ENCODE results near the gene DMXL2. TPM values are rescaled to one million over a fixed set of nuclear protein-coding genes. Genes with fewer than 3 reads are reported as not detected.

The DMXL2 gene
- total and polyA plus RNA-seq, 2 experiments from 2014 or later = 6.1 to 61.1 TPM

DNA sequence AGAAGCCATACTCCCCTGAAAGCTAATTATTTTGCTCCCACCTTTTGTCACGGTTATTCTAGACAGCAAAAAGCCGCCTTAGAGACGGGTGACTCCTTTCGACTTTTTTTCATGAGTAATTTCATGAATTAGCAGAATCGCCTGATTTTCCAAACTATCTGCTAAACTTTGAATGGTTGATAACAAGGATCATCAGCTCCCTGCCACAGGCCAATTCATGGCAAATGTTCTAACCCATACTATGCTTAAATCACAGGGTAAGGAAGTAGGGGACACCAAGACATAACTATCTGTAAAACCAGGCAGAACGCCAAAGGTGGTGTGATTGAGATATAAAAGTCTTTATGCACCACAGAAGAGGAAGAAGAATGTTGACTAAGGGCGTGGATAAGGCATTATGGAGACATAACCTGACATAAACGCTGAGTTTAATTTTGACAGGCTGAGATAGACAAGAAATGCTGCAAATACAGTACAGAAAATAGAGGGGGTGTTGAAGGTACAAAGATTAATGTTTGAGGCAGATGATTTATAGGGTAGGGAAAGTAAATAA lies 891 bp upstream of the DMXL2 start:
- H3K27ac Mint-ChIP-seq = no peak overlapping the region
- no peak for DNase-seq (ENCODE audit: low spot score)
- Histone ChIP-seq H2AFZ (peak overlapping the region; percentile 96), H3K27me3 (ENCODE audit: insufficient read depth) (peaks cover 28% of the 10 kb centered on the region), H3K36me3 (ENCODE audit: insufficient read depth) (no peaks in the 10 kb centered on the region), H3K4me2 (peak overlapping the region; percentile 96), H3K79me2 (replicated peaks; ENCODE audit: insufficient read depth) (no peaks in the 10 kb centered on the region; the same call in 1 of the 2 replicates), H3K4me3 (peak overlapping the region; percentile 93), H3K27ac (ENCODE audit: low read depth) (no peak overlapping the region), H3K9me2 (ENCODE audit: insufficient read depth) (0 out of 2 replicates have a peak, but pooled peaks cover 3% of the 10 kb centered on the region), H3K4me1 (ENCODE audit: insufficient read depth) (peaks cover 18% of the 10 kb centered on the region), H4K20me1 (replicated peaks; ENCODE audit: insufficient read depth) (no peaks in the 10 kb centered on the region), H3F3A (replicated peaks; ENCODE audit: low read depth) (peaks cover 6% of the 10 kb centered on the region)
- no peak for TF ChIP-seq ZNF114 (CRISPR knock-in tag; IDR thresholded peaks at IDR 0.05)
- TF ChIP-seq POLR2AphosphoS5 (IDR thresholded peaks at IDR 0.05; ENCODE audit: low read depth) = no peak
- no peak for TF ChIP-seq ZNF331 (CRISPR knock-in tag; IDR thresholded peaks at IDR 0.05; ENCODE audit: low read depth)
- TF ChIP-seq CREB1 (CRISPR knock-in tag; IDR thresholded peaks at IDR 0.05; ENCODE audit: low read depth) = no peak
- no peak for TF ChIP-seq JUNB (IDR thresholded peaks at IDR 0.05; ENCODE audit: unreplicated experiment)
- no peak for TF ChIP-seq EZH2phosphoT487 (IDR thresholded peaks at IDR 0.05; ENCODE audit: unreplicated experiment)
- TF ChIP-seq, protein P1, sequence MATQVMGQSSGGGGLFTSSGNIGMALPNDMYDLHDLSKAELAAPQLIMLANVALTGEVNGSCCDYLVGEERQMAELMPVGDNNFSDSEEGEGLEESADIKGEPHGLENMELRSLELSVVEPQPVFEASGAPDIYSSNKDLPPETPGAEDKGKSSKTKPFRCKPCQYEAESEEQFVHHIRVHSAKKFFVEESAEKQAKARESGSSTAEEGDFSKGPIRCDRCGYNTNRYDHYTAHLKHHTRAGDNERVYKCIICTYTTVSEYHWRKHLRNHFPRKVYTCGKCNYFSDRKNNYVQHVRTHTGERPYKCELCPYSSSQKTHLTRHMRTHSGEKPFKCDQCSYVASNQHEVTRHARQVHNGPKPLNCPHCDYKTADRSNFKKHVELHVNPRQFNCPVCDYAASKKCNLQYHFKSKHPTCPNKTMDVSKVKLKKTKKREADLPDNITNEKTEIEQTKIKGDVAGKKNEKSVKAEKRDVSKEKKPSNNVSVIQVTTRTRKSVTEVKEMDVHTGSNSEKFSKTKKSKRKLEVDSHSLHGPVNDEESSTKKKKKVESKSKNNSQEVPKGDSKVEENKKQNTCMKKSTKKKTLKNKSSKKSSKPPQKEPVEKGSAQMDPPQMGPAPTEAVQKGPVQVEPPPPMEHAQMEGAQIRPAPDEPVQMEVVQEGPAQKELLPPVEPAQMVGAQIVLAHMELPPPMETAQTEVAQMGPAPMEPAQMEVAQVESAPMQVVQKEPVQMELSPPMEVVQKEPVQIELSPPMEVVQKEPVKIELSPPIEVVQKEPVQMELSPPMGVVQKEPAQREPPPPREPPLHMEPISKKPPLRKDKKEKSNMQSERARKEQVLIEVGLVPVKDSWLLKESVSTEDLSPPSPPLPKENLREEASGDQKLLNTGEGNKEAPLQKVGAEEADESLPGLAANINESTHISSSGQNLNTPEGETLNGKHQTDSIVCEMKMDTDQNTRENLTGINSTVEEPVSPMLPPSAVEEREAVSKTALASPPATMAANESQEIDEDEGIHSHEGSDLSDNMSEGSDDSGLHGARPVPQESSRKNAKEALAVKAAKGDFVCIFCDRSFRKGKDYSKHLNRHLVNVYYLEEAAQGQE (IDR thresholded peaks at IDR 0.05; ENCODE audit: unreplicated experiment) = no peak
- TF ChIP-seq, protein P2, sequence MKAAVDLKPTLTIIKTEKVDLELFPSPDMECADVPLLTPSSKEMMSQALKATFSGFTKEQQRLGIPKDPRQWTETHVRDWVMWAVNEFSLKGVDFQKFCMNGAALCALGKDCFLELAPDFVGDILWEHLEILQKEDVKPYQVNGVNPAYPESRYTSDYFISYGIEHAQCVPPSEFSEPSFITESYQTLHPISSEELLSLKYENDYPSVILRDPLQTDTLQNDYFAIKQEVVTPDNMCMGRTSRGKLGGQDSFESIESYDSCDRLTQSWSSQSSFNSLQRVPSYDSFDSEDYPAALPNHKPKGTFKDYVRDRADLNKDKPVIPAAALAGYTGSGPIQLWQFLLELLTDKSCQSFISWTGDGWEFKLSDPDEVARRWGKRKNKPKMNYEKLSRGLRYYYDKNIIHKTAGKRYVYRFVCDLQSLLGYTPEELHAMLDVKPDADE (IDR thresholded peaks at IDR 0.05) = no peak
- no peak for ATAC-seq
- H3K27me3 Mint-ChIP-seq (ENCODE audit: insufficient read depth, low read depth, poor library complexity) = peaks cover 4% of the 10 kb centered on the region
- H3K4me3 Mint-ChIP-seq = peak overlapping the region; percentile 95
- H3K9me3 Mint-ChIP-seq = no peaks in the 10 kb centered on the region
- peaks cover 22% of the 10 kb centered on the region for H3K4me1 Mint-ChIP-seq
- H3K36me3 Mint-ChIP-seq (ENCODE audit: low read depth) = no peaks in the 10 kb centered on the region

DNA sequence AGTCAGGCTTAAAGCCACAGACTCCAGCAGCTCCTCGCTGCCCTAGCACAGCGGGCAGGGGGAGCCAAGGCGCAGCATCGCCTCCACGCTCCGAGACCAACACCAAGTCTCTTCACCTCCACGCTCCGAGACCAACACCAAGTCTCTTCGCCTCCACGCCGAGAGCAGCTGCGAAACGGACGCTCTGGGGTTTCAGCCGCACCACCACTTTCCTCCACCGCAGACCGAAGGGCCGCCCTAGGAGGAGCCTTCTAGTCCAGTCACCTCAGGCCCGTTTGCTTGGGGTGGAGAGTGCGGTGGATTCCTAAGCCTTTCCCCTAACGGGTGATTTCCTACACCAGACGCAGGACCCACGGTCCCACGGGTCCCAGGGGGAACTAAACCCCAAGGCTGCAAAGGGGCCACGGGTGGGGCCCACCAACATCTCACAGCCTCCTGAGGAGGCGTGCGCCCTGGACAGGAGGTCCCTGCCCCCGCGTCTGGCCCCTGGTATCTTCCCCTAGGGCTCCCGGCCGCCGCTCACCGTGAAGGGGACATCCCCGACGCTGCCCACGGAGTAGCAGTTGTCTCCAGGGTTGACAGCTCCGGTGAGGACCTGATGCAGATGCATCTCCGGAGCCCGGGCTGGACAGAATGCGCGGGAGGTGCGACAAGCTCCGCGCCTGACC lies 501 bp downstream of the DMXL2 start:
- Histone ChIP-seq H4K20me1 (replicated peaks; ENCODE audit: insufficient read depth) (no peaks in the 10 kb centered on the region), H3K4me3 (peak overlapping the region; percentile 93), H2AFZ (peak overlapping the region; percentile 96), H3F3A (replicated peaks; ENCODE audit: low read depth) (peaks cover 6% of the 10 kb centered on the region), H3K4me2 (peak overlapping the region; percentile 96), H3K9me2 (ENCODE audit: insufficient read depth) (0 out of 2 replicates have a peak, but pooled peaks cover 3% of the 10 kb centered on the region), H3K36me3 (ENCODE audit: insufficient read depth) (no peaks in the 10 kb centered on the region), H3K4me1 (ENCODE audit: insufficient read depth) (peaks cover 18% of the 10 kb centered on the region), H3K79me2 (replicated peaks; ENCODE audit: insufficient read depth) (no peaks in the 10 kb centered on the region; the same call in 1 of the 2 replicates), H3K27me3 (ENCODE audit: insufficient read depth) (peaks cover 28% of the 10 kb centered on the region), H3K27ac (ENCODE audit: low read depth) (no peak overlapping the region)
- Mint-ChIP-seq H3K9me3 (no peaks in the 10 kb centered on the region), H3K27me3 (ENCODE audit: insufficient read depth, low read depth, poor library complexity) (peaks cover 4% of the 10 kb centered on the region), H3K4me1 (peaks cover 22% of the 10 kb centered on the region), H3K27ac (no peak overlapping the region), H3K36me3 (ENCODE audit: low read depth) (no peaks in the 10 kb centered on the region), H3K4me3 (peak overlapping the region; percentile 95)
- DNase-seq (ENCODE audit: low spot score) (peak; percentile 61), ATAC-seq (peak; percentile 78)
- TF ChIP-seq JUNB (IDR thresholded peaks at IDR 0.05; ENCODE audit: unreplicated experiment) (no peak), ZNF331 (CRISPR knock-in tag; IDR thresholded peaks at IDR 0.05; ENCODE audit: low read depth) (no peak), ZNF114 (CRISPR knock-in tag; IDR thresholded peaks at IDR 0.05) (no peak), EZH2 (IDR thresholded peaks at IDR 0.05; ENCODE audit: low read depth, unreplicated experiment) (no peak), CREB1 (CRISPR knock-in tag; IDR thresholded peaks at IDR 0.05; ENCODE audit: low read depth) (no peak), EZH2phosphoT487 (IDR thresholded peaks at IDR 0.05; ENCODE audit: unreplicated experiment) (no peak), POLR2AphosphoS5 (IDR thresholded peaks at IDR 0.05; ENCODE audit: low read depth) (no peak)
- TF ChIP-seq, protein P3, sequence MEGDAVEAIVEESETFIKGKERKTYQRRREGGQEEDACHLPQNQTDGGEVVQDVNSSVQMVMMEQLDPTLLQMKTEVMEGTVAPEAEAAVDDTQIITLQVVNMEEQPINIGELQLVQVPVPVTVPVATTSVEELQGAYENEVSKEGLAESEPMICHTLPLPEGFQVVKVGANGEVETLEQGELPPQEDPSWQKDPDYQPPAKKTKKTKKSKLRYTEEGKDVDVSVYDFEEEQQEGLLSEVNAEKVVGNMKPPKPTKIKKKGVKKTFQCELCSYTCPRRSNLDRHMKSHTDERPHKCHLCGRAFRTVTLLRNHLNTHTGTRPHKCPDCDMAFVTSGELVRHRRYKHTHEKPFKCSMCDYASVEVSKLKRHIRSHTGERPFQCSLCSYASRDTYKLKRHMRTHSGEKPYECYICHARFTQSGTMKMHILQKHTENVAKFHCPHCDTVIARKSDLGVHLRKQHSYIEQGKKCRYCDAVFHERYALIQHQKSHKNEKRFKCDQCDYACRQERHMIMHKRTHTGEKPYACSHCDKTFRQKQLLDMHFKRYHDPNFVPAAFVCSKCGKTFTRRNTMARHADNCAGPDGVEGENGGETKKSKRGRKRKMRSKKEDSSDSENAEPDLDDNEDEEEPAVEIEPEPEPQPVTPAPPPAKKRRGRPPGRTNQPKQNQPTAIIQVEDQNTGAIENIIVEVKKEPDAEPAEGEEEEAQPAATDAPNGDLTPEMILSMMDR (conservative IDR thresholded peaks at IDR 0.05; ENCODE audit: low read depth in 2 of 2) = no peak; a peak in 1 of 4 replicates
- TF ChIP-seq, protein P2 (IDR thresholded peaks at IDR 0.05) = no peak
